ENCODE results near the gene TLX1.
"Not testable (repeated sequence)": the region's sequence is repeated elsewhere in the genome, so short reads cannot be mapped to it uniquely, and the experiment has no call there.

Gene TLX1

DNA sequence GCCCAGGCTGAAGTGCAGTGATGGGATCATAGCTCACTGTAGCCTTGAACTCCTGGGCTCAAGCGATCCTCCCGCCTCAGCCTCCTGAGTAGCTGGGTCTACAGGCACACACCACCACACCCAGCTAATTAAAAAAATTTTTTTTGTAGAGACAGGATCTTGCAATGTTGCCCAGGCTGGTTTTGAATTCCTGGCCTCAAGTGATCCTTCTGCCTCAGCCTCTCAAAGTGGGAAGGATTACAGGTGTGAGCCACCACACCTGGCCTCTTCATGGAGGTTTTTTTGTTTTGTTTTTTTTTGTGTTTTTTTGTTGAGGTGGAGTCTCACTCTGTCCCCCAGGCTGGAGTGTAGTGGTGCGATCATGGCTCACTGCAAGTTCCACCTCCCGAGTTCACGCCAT lies 23.4 kb downstream of the TLX1 start:
- not testable (repeated sequence) for DNase-seq

DNA sequence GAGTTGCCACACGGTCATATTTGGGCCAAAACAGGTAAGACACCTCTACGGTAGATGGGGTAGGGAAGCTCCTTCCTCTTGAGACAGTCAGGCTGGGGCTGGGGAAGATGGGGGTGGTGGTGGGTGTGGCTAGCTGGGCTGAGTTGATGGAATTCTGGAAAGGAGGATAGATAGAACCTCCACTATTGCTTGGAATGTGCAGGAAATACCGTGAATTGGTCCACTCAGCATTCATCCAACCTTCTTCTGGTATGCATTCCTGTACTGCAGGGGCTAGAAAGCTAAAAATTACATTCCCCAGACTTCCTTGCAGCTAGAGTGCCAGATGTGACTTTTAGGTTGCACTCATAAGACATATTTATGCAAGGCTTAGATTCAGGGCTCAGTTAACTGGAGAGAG lies 24.8 kb downstream of the TLX1 start:
- DNase-seq = no peak

DNA sequence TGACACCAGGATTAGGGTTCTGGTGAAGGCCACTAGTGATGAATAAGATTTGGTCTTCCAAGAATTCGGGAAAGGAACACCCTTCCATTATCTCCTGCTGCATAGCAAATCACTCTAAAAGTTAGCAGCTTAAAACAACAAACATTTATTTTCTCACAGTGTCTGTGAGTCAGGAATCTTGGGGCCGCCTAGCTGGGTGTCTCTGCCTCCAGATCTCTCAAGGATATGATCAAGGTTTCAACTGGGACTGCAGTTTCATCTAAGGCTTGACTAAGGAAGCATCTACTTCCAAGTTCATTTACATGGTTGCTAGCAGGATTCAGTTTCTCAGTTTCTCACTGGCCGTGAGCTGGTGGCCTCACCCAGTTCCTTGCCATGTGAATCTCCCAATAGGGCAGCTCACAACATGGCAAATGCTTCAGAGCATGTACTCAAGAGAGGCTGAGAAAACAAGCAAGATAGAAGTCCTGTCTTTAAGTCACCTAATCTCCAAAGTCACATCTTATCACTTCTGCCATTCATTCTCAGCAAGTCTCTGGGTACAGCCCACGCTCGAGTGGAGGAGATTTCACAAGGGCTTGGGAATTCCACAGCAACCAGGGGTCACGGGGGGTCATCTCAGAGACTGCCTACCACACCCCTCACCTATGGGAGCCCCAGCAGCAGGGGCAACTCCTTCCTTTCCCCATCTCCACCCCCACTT lies 26.8 kb downstream of the TLX1 start:
- no peak for DNase-seq

DNA sequence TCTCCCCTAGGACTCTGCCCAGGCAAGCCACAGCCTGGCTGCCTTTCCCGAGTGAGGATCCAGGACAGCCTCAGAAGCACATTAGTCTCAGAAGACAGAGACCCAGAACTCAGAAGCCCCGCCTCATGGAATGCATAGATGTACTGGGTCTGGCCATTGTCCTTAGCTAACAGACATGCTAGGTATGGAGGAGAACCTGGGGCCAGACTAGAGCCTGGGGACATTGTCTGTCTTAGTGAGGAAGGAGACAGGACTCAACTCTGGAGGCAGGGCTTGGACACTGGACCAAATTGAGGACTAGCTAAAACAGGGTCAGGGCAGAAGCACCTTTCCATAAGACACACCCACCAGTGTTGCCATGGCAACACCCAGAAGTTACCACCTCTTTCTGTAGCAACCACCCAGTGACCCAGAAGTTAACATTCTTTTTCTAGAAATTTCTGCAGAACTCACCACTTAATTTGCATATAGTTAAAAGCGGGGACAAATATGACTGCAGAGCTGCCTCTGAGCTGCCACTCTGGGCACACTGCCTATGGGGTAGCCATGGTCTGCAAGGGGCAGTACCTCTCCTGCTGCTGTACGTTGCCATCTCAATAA lies 27.5 kb downstream of the TLX1 start:
- DNase-seq = no peak

DNA sequence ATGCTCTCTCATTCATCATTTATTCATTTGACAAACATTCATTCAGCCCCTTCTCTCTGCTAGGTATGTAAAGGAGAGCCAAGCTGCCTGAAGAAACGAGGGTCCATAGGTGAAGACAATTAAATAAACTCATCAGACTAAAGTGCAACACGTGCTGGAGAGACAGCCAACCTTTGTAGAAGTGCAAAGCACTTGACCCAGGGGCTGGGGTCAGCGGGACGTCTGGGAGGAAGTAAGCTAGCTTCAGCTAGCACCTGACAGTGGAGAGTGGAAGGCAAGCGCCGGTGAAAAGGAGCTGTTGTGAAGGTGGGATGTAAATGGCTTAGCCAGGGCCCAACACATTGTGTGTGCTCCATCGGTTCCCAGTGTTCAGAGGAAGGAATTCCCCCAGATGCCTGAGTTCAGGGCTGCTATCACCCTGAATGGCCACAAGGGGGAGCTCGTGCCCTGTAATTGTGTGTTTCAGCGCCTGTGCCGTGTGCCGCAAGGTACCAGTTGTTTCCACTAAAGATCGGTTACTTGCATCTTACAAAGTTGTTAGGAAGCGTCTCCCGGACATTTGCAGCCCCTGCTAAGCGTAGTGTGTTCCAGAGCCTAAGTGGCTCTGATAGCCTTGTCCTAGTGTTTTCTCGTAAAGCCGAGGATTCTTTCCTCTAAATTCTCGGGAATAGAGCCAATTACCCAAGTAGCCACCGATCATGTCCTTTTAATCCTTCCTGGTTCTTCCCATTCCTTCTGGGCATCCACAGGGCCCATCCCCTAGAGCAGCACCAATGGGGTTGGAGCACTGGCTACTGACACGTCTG lies 30.6 kb downstream of the TLX1 start:
- peak; percentile 83 for DNase-seq

DNA sequence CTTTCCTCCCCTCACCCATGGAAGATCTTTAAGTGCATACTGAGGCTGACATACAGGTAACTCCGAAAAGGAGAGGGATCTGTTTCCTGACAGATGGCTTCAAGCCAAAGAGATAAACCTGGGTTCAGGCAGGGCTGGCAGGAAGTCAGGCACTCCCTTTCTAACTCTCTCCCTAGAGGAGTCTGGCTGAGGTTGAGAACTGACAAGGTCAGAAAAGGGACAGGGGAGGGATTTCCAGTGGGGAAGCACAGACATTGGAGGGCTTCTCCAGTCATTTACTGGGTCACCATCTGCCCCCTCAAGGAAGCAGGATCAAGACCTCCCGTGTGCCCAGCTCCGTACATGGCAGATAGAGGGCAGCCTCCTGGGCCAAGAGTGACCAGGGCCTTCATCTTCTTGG lies 31.6 kb downstream of the TLX1 start:
- no peak for DNase-seq

DNA sequence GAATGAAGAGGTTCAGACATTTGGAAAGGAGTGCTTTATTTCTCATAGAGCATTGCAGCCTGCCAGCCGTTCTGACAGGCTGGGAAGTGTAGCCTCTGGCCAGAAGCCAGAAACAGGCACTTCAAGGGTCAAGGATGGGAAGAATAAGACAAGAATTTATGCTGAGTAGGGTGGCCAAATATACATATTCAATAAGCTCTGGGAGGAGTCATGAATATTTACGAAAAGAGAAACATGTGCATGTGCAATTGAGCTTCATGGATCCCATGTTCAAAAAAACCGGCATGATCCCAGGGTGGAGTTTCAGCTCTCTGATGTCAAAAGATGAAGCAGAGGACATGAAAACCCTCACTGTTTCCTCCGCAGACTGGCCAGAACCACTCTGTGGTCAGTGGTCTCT lies 32.9 kb downstream of the TLX1 start:
- DNase-seq = no peak

DNA sequence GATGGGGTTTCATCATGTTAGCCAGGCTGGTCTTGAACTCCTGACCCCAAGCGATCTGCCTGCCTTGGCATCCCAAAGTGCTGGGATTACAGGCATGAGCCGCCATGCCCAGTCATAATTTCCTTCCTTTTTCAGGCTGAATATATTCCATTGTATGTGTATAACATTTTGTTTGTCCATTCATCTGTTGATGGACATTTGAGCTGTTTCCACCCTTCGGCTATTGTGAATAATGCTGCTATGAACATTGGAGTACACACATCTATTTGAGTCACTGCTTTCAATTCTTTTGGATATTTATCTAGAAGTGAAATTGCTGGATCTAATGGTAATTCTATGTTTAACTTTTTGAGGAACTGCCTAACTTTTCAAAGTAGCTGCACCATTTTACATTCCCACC lies 34.6 kb downstream of the TLX1 start:
- no peak for DNase-seq

DNA sequence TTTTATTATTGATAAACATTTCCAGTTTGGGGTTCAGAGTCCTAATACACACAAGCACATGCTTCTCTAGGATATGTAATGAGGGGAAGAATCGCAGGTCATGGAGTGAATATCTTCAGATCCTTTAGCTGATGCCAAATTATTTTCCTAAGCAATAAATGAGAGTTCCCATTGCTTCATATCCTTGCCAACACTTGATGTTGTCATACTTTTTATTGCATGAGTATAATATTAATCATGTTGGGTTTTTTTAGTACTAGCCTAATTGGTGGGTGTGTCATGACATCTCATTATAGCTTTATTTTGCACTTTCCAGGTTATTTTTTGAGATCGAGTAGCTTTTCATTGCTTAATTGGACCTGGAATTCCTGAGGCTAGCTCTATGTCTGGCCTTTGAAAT lies 35.3 kb downstream of the TLX1 start:
- DNase-seq = no peak

DNA sequence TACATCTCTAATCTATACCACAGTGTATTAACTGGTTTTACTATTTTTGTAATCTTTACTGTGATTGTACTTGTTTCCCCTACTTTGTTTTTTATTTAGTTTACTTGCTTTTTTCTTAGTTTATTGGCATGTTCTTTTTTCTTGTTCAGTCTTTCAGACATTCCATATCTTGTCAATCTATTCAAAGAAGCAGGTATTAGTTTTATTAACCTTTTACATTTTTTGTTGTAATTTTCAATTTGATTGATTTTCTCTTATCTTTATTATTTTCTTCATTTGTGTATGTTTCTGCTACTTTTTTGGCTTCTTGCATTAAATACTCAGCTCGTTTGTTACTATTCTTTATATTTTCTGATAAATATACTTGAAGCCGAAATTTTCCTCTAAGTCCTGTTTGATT lies 41.6 kb downstream of the TLX1 start:
- no peak for DNase-seq

DNA sequence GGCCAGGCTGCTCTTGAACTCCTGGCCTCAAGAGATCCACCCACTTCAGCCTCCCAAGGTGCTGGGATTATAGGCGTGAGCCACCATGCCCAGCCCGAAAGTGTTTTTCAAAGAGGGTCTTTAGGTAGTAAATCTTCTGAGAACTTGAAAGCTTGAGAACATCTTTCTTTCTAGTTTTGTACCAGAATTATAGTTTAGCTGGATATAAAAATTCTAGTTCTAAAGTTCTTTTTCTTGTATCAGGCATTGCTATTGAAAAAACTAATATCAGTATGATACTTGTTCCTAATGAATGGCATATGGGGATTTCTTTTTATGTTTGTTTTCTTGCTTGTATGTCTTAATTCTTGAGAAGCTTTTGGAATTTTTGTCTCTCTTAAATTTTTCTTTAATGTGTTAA lies 43.2 kb downstream of the TLX1 start:
- DNase-seq = no peak

DNA sequence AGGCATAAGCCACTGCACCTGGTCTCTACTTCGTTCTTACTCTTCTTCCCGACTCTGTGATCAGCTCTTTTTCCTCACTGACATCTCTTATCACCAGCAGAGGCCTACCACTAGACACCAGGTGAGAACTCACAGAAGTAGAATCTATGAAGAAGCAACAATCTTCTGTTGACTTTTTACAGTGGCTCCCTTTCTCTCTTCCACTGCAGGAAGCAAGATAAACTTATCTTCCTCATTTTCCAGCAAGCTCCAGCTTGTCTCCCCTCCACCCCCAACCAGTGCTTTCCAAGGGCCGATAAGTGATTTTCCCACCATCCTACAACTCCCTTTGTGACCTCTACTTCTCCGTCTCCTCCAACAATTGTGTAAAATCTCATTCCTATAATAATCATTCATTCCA lies 45.5 kb downstream of the TLX1 start:
- no peak for DNase-seq

DNA sequence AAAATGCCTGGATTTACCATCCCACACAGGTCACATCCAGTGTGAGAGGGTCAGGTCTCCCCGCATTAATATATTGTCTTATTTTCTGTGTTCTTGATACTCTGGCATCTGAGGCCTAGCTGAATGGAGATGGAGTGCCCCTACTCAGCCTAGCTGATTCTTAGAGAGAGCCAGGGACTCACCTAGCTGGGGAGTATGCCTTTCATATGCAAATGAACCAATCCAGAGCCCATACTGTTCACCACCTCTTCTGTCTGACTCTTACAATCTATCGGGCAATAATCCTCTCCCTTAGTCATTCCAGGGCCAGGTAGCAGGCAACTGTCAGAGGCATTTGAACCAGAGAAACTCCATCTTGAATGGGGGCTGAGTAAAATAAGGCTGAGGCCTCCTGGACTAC lies 51.8 kb downstream of the TLX1 start:
- no peak for DNase-seq

DNA sequence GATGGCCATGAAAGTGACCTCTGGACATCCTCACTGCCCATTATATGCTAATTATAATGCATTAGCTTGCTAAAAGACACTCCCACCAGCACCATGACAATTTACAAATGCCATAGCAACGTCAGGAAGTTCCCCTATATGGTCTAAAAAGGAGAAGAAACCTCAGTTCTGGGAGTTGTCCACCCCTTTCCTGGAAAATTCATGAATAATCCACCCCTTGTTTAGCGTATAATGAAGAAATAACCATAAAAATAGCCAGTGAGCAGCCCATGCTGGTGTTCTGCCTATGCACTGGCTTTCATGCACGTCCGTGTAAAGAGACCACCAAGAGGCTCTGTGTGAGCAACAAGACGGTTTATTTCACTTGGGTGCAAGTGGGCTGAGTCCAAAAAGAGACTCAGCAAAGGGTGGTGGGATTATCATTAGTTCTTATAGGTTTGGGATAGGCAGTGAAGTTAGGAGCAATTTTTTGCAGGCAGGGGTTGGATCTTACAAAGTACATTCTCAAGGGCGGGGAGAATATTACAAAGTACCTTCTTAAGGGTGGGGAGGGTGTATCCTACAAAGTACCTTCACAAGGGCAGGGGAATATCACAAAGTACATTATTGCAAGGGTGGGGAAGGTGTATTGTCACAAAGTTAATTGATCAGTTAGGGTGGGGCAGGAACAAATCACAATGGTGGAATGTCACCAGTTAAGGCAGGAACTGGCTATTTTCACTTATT lies 52.5 kb downstream of the TLX1 start:
- no peak for DNase-seq
